Upper lobe of right lung (tissue), 1 donor: Measurements from ENCODE around the gene TRAF7. TPM values are rescaled to one million over a fixed set of nuclear protein-coding genes. Genes with fewer than 3 reads are reported as not detected.
"Not testable (repeated sequence)": the region's sequence is repeated elsewhere in the genome, so short reads cannot be mapped to it uniquely, and the experiment has no call there.

Experiments used
- ATAC-seq: fragments of 200-7000 bp; cut with Tn5 transposase; one replicate; pipeline ENCODE4 v1.9.1; 2020; ENCODE audit warnings: mild to moderate bottlenecking, moderate library complexity
- DNase-seq: peaks from one replicate; pipeline ENCODE4 v3.0.0-alpha.2; 2020
- H3K27ac ChIP-seq: fragments of 200-600 bp; one replicate; pipeline ENCODE4 v1.8.0; 2022
- H3K27me3 ChIP-seq: fragments of 200-600 bp; one replicate; pipeline ENCODE4 v1.8.0; 2022; ENCODE audit warnings: mild to moderate bottlenecking
- H3K36me3 ChIP-seq: fragments of 200-600 bp; one replicate; pipeline ENCODE4 v1.8.0; 2022
- H3K4me1 ChIP-seq: fragments of 200-600 bp; one replicate; pipeline ENCODE4 v1.8.0; 2022
- H3K4me3 ChIP-seq: fragments of 200-600 bp; one replicate; pipeline ENCODE4 v1.8.0; 2022; ENCODE audit warnings: mild to moderate bottlenecking
- H3K9me3 ChIP-seq: fragments of 200-600 bp; one replicate; pipeline ENCODE4 v1.8.0; 2022
- intact Hi-C: fragments of 100-400 bp; cut with DNase I; formaldehyde crosslinking; loops from one replicate; pipeline ENCODE4 v1.11.0; 2022
- total RNA-seq: library from RNA; stranded (reverse); fragmentation: NEBNext Ultra II Directional; extraction: Animal tissue kit (Norgen Biotek cat#: 25700); gene quantifications from one replicate; pipeline ENCODE4 v1.2.1, GENCODE V29; 2021
- TF ChIP-seq, protein P1 (sequence below): fragments of 200-600 bp; IDR thresholded peaks from one replicate; pipeline ENCODE4 v1.8.0; 2022; ENCODE audit warnings: antibody characterized with exemption
- donor health status: DM: no; HTN: yes; CAD: no; lungs with severe emphysema.

TRAF7 gene
- total RNA-seq, 1 donor from 2014 or later: 64.3 TPM

DNA sequence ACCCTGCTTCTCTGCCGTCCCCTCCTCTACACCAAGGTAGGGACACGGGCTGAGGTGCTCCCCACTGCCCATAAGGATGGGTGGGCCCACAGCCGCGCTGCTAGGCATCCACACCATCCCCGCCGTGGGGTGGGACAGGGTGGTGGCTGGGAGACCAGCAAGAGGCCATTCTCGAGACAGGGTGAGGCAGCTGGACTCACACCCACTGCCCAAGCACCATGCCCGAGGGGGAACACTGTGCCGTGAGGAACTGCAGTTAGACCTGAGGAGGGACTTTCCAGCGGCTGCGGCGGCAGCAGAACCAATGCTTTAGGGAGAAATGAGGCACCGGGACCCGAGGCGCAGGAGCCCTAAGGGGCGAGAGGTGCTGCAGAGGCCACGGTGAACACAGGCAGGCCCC is 33.2 kb upstream of the TRAF7 start:
- no peak for DNase-seq
- peaks cover 30% of the 10 kb centered on the region for H3K4me1 ChIP-seq

GRCh38 chr16:2122934-2123683 is 32.5 kb upstream of the TRAF7 start:
- H3K9me3 ChIP-seq, H3K27me3 ChIP-seq, H3K4me3 ChIP-seq, intact Hi-C loops, ATAC-seq, H3K36me3 ChIP-seq, DNase-seq, H3K27ac ChIP-seq: not testable (repeated sequence)
- H3K4me1 ChIP-seq: peaks cover 30% of the 10 kb centered on the region

More for the DNA sequence above, 33.2 kb upstream of the TRAF7 start:
- no peaks in the 10 kb centered on the region for H3K36me3 ChIP-seq
- TF ChIP-seq, protein P1, sequence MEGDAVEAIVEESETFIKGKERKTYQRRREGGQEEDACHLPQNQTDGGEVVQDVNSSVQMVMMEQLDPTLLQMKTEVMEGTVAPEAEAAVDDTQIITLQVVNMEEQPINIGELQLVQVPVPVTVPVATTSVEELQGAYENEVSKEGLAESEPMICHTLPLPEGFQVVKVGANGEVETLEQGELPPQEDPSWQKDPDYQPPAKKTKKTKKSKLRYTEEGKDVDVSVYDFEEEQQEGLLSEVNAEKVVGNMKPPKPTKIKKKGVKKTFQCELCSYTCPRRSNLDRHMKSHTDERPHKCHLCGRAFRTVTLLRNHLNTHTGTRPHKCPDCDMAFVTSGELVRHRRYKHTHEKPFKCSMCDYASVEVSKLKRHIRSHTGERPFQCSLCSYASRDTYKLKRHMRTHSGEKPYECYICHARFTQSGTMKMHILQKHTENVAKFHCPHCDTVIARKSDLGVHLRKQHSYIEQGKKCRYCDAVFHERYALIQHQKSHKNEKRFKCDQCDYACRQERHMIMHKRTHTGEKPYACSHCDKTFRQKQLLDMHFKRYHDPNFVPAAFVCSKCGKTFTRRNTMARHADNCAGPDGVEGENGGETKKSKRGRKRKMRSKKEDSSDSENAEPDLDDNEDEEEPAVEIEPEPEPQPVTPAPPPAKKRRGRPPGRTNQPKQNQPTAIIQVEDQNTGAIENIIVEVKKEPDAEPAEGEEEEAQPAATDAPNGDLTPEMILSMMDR: no peak
- ATAC-seq: no peak
- no peaks in the 10 kb centered on the region for H3K27me3 ChIP-seq
- no peak overlapping the region for H3K4me3 ChIP-seq
- no peak overlapping the region for H3K27ac ChIP-seq
- intact Hi-C loops: no loop called here
- no peaks in the 10 kb centered on the region for H3K9me3 ChIP-seq

DNA sequence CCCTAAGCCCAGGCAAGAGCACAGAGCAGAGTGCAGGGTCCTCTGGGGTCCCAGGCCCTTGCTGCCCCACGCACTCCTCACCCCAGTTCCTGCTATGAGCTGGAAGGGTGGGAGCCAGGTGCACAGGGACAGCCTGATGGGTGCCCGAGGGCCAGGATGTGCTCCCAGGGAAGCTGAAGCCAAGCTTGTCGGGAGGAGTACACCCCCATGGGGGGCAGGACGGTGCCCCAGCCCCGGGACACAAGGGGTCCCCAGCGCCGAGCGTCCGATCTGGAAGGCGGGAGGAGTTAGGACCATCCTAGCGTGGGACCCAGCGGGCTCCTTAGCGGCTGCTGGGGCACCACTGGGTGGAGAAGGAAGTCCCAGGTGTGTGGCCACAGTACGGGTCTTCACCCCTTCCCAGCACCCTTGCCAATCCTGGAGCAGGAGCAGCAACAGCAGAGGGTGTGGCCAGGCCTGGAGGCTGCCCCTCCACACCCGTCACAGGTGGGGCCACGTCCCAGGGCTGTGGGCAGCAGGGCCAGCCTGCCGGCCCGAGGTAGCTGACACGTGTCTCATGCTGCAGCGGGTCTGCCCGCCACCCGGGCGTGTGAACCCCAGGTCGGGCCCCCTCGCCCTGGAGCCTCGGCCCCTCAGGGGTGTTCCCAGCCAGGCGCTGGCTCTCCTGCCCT is 31.7 kb upstream of the TRAF7 start:
- peak; percentile 0 for ATAC-seq
- Histone ChIP-seq H3K27ac (peak overlapping the region; percentile 81), H3K4me1 (peaks cover 35% of the 10 kb centered on the region)
- H3K9me3 ChIP-seq, intact Hi-C loops, H3K27me3 ChIP-seq, H3K4me3 ChIP-seq, H3K36me3 ChIP-seq, DNase-seq: not testable (repeated sequence)

GRCh38 chr16:2124377-2124693 is 31.2 kb upstream of the TRAF7 start:
- ATAC-seq: peak; percentile 1
- H3K9me3 ChIP-seq, H3K27me3 ChIP-seq, DNase-seq, intact Hi-C loops, H3K36me3 ChIP-seq: not testable (repeated sequence)
- peaks cover 35% of the 10 kb centered on the region for H3K4me1 ChIP-seq
- peak overlapping the region; percentile 11 for H3K4me3 ChIP-seq
- H3K27ac ChIP-seq: peak overlapping the region; percentile 81

DNA sequence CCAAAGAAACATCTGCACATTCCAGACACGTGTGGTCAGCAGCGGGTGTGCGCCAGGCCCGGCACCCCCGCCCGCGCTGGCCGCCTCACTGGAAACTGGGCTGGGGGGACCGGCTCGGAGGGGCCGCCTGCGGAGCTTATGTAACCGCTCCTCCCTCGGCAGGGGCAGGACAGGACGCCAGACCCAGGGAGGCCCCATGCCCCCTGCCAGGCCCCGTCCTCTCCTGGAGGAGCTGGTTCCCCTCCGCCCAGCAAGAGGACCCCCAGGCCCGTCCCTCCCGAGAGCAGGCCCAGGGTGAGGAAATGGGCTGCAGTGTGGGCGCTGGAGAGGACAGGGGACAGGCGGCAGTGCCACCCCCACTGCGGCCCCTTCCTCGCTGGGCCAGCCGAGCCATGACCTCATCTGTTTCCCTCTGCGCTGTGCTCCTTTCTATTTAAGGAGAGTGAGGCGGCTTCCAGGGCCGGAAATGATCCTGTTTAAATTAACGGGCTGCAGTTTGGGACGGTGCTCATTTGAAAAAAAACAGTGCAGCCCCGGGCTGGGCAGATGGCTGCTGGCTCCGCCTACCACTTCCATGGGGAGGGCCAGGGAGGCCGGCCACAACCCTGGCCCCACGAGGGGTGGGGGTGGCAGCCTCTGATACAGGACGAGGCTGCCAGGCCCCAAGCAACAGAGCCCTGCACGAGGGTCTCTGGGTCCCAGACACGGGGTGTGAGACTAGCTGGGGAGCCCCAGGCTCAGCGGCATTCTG is 30.7 kb upstream of the TRAF7 start:
- peak overlapping the region; percentile 11 for H3K4me3 ChIP-seq
- peak overlapping the region; percentile 81 for H3K27ac ChIP-seq
- H3K36me3 ChIP-seq, DNase-seq, H3K9me3 ChIP-seq, intact Hi-C loops, H3K27me3 ChIP-seq: not testable (repeated sequence)
- peak; percentile 45 for ATAC-seq
- H3K4me1 ChIP-seq: peaks cover 35% of the 10 kb centered on the region

DNA sequence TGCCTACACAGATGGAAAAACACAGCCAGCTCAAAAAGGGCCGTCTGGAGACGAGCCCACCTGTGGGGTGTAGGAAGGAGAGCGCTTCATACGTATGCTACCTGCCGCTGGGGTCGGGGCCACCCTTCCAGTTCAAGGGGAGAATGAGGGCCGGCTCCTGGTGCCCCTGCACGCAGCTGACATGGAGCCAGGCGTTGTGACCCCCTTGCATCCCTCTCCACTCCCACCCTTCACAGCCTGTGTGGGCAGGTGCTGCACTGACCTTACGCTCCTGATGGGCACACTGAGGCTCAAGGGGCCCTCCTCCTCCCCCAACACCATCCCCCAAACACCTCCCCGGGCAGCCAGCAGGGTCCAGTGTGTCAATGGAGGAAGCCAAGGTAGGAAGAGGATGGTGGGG is 30.0 kb upstream of the TRAF7 start:
- H3K9me3 ChIP-seq, H3K27me3 ChIP-seq, H3K36me3 ChIP-seq, DNase-seq, intact Hi-C loops, ATAC-seq: not testable (repeated sequence)
- Histone ChIP-seq H3K27ac (peak overlapping the region; percentile 81), H3K4me3 (peak overlapping the region; percentile 11), H3K4me1 (peaks cover 35% of the 10 kb centered on the region)

DNA sequence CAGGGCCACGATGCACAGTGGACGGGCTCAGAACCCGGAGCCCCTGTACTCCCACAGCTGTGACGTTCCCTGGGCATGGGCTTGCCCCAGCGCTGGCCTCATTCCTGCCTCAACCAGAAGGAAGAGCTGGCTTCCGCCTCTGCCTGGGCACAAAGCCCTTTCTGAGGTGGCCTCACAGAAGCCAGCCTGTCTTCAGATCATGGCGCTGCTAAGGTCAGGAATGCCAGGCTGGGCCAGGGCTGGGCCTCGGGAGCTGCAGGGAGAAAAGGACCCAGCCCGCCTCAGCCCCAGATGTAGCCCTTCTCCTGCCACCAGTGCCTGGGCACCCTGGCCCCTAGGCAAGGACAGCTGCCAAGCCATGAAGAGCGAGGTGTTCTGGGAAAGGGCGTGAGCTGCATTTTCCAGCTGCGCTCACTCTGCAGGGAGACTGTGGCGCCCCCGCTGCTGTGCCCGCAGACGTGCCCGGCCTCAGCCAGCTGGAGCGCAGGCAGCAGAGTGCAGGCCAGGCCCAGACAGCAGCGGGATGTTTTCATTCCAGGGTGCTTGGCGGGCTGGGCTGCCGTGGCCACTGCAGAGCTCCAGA is 29.3 kb upstream of the TRAF7 start:
- intact Hi-C loops, H3K9me3 ChIP-seq, ATAC-seq, DNase-seq, H3K36me3 ChIP-seq, H3K4me3 ChIP-seq, H3K27me3 ChIP-seq: not testable (repeated sequence)
- H3K27ac ChIP-seq: peak overlapping the region; percentile 47
- peaks cover 35% of the 10 kb centered on the region for H3K4me1 ChIP-seq

DNA sequence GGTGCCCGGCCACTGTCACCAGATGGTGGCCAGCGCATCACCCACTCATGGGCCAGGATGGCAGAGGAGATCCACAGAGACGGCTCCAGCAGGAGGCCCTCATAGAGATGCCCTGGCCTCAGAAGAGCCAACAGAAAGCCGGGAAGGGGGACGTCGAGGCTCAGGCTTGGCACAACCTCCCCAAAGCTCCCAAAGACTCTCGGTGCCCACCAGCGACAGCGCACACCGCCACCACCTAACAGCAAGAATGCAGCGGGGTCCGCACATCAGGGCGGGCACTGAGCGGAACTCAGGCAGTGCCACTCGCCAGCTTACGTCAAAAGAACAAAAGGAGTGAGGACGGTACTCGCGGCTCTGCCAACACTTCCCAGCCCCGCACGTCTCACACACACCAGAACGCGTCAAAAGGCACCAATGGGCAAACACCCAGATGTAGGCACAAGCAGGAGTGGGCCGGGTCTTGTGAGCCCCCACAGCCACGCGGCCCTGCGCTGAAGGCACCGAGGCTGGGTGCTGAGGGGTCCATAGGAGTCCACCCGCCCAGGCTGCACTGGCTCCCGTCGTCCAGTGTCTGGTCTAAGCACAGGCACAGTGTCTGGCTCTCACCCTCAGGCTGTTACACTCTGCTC is 28.5 kb upstream of the TRAF7 start:
- DNase-seq, H3K27me3 ChIP-seq, H3K9me3 ChIP-seq, intact Hi-C loops, H3K36me3 ChIP-seq, H3K4me3 ChIP-seq: not testable (repeated sequence)
- peak; percentile 2 for ATAC-seq
- Histone ChIP-seq H3K4me1 (peaks cover 35% of the 10 kb centered on the region), H3K27ac (peak overlapping the region; percentile 47)

DNA sequence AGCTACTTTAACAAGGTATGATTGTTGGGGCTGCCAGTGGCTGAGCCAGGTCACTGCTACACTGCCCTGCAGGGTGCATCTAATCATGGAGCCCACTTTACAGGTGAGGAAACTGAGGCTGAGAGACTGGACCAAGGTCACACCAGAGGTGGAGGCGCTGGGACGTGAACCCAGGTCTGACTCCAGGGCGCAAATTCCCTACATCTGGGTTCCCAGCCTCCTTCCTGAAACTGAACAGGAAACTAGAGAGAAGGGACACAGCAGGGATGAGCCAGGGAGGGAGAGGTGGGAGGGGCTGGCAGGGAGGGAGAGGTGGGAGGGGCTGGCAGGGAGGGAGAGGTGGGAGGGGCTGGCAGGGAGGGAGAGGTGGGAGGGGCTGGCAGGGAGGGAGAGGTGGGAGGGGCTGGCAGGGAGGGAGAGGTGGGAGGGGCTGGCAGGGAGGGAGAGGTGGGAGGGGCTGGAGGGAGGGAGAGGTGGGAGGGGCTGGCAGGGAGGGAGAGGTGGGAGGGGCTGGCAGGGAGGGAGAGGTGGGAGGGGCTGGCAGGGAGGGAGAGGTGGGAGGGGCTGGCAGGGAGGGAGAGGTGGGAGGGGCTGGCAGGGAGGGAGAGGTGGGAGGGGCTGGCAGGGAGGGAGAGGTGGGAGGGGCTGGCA is 27.8 kb upstream of the TRAF7 start:
- intact Hi-C loops, H3K27me3 ChIP-seq, DNase-seq, H3K36me3 ChIP-seq, H3K4me3 ChIP-seq, H3K9me3 ChIP-seq: not testable (repeated sequence)
- H3K27ac ChIP-seq: peak overlapping the region; percentile 47
- ATAC-seq: peak; percentile 34
- H3K4me1 ChIP-seq: peaks cover 35% of the 10 kb centered on the region

GRCh38 chr16:2129251-2129650 is 26.3 kb upstream of the TRAF7 start:
- H3K9me3 ChIP-seq, H3K27me3 ChIP-seq, H3K4me3 ChIP-seq, intact Hi-C loops, DNase-seq, ATAC-seq, H3K27ac ChIP-seq, H3K36me3 ChIP-seq: not testable (repeated sequence)
- H3K4me1 ChIP-seq: peaks cover 29% of the 10 kb centered on the region

DNA sequence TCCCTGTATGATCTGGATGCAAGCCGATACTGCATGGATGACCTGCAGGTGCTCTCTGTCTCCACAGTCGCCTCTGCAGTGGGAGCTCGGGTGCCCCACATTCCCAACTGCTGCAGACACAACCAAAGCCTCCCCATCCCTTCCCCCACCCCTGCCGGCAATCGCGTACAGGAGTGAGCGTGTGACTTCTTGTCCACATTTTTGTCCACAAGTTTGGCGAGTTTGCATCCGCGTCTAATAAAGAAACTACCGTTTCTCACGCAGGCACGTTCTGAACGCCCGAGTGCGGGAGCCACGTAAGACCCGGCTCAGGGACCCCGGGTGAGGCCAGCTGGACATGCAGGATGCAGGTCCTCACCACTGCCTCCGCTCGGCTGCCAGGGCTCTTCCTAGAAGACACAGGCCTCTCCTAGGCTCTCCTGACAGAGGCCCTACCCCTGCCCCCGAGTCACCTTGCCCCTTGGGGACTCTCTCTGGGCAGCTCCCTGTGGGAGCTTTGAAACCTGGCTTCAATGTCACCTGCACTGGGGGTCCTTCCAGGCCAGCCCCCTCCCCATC is 25.6 kb upstream of the TRAF7 start:
- H3K4me3 ChIP-seq, intact Hi-C loops, H3K27me3 ChIP-seq, DNase-seq, ATAC-seq, H3K27ac ChIP-seq, H3K36me3 ChIP-seq, H3K9me3 ChIP-seq: not testable (repeated sequence)
- H3K4me1 ChIP-seq: peaks cover 29% of the 10 kb centered on the region

DNA sequence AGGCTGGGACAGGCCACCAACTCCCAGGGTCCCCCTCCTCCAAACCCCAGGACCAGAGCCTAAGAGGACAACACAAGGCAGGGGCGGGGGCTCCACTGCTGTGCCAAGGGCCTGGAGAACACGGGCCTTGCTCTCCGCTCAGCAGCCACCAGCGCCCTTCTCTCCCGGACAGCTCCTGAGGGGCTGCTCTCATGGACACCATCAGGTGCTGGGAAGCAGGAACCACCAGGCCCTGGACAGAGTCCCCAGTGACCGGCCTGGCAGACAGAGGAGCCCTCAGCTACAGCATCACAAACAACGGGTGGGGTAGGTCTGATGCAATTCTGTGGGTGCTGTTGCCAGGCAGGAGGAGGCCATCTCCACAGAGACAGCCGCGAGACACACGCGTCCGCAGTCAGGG is 21.8 kb upstream of the TRAF7 start:
- H3K4me1 ChIP-seq, H3K27ac ChIP-seq, DNase-seq, H3K9me3 ChIP-seq, ATAC-seq, H3K36me3 ChIP-seq, intact Hi-C loops, H3K27me3 ChIP-seq, H3K4me3 ChIP-seq: not testable (repeated sequence)
